ENCODE measurements around the gene CCT8. TPM values are rescaled to one million over a fixed set of nuclear protein-coding genes. Genes with fewer than 3 reads are reported as not detected.
A peak's percentile ranks its signal among the peaks of the same experiment; 100 is the strongest.

The CCT8 gene
- total RNA-seq, 1 donor from 2014 or later: 186 TPM

DNA sequence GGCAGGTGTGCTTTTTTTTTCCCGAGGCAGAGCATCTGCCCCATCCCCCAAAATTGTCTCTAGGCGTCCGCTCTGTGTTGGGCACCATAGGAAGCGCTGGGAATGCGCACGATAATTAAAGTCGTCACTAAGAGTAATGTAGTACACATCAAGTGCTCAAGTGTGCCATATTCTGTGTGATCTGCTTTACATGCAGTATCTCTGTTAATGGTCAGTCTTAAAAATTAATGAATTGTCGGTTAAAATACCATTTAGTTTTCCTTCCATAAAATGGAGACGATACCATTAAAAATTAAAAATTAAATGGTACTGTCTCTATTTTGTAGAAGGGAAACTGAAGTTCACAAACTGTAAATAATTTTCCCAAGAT is 544 bp upstream of the CCT8 start:
- Mint-ChIP-seq H3K9me3 (ENCODE audit: unreplicated experiment) (peaks cover 8% of the 10 kb centered on the region), H3K27me3 (ENCODE audit: unreplicated experiment) (peaks cover 14% of the 10 kb centered on the region), H3K4me3 (ENCODE audit: unreplicated experiment) (peak overlapping the region; percentile 100), H3K27ac (ENCODE audit: unreplicated experiment) (peak overlapping the region; percentile 99), H3K36me3 (ENCODE audit: unreplicated experiment) (no peaks in the 10 kb centered on the region), H3K4me1 (ENCODE audit: low read depth, unreplicated experiment) (peaks cover 14% of the 10 kb centered on the region)
- TF ChIP-seq, protein P1, sequence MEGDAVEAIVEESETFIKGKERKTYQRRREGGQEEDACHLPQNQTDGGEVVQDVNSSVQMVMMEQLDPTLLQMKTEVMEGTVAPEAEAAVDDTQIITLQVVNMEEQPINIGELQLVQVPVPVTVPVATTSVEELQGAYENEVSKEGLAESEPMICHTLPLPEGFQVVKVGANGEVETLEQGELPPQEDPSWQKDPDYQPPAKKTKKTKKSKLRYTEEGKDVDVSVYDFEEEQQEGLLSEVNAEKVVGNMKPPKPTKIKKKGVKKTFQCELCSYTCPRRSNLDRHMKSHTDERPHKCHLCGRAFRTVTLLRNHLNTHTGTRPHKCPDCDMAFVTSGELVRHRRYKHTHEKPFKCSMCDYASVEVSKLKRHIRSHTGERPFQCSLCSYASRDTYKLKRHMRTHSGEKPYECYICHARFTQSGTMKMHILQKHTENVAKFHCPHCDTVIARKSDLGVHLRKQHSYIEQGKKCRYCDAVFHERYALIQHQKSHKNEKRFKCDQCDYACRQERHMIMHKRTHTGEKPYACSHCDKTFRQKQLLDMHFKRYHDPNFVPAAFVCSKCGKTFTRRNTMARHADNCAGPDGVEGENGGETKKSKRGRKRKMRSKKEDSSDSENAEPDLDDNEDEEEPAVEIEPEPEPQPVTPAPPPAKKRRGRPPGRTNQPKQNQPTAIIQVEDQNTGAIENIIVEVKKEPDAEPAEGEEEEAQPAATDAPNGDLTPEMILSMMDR (IDR thresholded peaks at IDR 0.05; ENCODE audit: partially characterized antibody, unreplicated experiment): no peak
- no peak for DNase-seq

DNA sequence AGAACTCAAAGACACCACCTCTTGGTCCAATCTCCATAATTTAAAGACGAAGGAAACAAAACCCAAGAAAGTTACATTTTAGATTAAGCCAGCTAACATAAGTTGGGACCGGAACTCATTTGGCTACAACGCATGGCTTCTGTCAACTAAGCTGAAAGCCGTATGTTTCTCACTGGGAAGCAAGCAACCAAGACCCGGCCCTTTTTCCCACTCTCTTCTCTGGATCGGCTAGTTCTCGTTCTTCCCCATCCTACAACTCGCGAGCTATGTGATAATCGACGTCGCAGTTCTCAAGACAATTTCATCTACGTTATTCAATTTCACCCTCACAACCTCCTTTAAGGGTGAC is 601 bp downstream of the CCT8 start:
- Mint-ChIP-seq H3K27me3 (ENCODE audit: unreplicated experiment) (peaks cover 13% of the 10 kb centered on the region), H3K4me3 (ENCODE audit: unreplicated experiment) (peak overlapping the region; percentile 100), H3K9me3 (ENCODE audit: unreplicated experiment) (peaks cover 8% of the 10 kb centered on the region)

DNA sequence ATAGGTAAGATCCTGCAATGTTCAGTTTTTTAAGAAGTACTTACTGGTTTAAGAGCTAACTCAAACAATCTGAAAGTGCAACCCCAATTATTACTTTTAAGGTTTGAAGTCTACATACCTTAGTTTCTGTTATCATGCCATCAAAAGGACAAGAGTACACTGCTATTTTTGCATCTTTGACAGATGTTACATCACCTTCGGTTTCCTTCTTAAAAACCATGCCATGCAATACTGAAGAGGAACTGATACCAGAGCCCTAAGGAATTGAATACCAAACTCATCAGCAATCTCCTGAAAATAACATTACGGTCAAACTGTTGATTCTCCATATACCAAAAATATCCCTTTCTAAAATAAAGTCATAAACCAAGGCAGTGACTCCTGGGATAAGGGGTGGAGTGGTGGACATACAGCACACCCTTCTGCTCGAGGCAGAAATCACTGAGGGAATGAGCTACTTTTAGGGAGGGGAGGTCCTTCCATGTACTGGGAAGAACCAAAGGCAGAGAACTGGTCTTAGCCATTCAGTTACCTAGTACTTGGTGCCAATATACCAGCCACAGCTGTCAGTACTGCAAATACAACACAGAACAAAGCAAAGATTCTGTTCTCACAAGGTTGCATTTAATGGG is 8.5 kb downstream of the CCT8 start:
- TF ChIP-seq, protein P1 (IDR thresholded peaks at IDR 0.05; ENCODE audit: partially characterized antibody, unreplicated experiment): no peak
- Mint-ChIP-seq H3K4me3 (ENCODE audit: unreplicated experiment) (no peak overlapping the region), H3K4me1 (ENCODE audit: low read depth, unreplicated experiment) (no peaks in the 10 kb centered on the region), H3K27me3 (ENCODE audit: unreplicated experiment) (no peaks in the 10 kb centered on the region), H3K9me3 (ENCODE audit: unreplicated experiment) (no peaks in the 10 kb centered on the region), H3K27ac (ENCODE audit: unreplicated experiment) (no peak overlapping the region), H3K36me3 (ENCODE audit: unreplicated experiment) (no peaks in the 10 kb centered on the region)
- no peak for DNase-seq

More for the DNA sequence above, 601 bp downstream of the CCT8 start:
- peaks cover 12% of the 10 kb centered on the region for H3K4me1 Mint-ChIP-seq (ENCODE audit: low read depth, unreplicated experiment)
- H3K27ac Mint-ChIP-seq (ENCODE audit: unreplicated experiment): peak overlapping the region; percentile 99
- no peak for DNase-seq
- TF ChIP-seq, protein P1 (IDR thresholded peaks at IDR 0.05; ENCODE audit: partially characterized antibody, unreplicated experiment): no peak
- no peaks in the 10 kb centered on the region for H3K36me3 Mint-ChIP-seq (ENCODE audit: unreplicated experiment)

DNA sequence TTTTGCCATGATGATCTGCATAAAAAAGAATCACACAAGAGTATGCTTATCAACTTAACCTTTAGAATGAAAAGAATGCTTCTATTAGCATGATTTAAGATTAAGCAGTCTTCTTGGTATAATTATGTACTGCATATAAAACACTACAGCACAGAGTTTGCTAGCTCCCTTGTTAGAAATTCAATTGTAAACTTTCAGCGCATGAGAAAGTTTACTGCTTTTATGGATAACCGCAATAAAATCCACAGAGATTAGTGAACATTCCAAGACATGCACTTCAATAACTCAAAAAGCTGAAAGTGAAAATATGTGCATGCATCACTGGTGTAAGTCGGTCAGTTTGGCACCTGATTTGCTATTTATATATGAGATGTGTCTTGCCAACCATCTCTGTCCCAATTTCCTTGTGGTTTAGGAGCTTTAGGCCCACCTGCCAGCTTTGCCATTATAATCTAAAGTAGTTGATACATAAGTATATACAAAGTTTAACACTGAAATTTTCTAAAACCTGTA is 16.9 kb downstream of the CCT8 start:
- H3K9me3 Mint-ChIP-seq (ENCODE audit: unreplicated experiment): no peaks in the 10 kb centered on the region
- H3K4me1 Mint-ChIP-seq (ENCODE audit: low read depth, unreplicated experiment): no peaks in the 10 kb centered on the region
- no peak overlapping the region for H3K4me3 Mint-ChIP-seq (ENCODE audit: unreplicated experiment)
- no peak overlapping the region for H3K27ac Mint-ChIP-seq (ENCODE audit: unreplicated experiment)
- DNase-seq: no peak
- TF ChIP-seq, protein P1 (IDR thresholded peaks at IDR 0.05; ENCODE audit: partially characterized antibody, unreplicated experiment): no peak
- H3K27me3 Mint-ChIP-seq (ENCODE audit: unreplicated experiment): no peaks in the 10 kb centered on the region
- H3K36me3 Mint-ChIP-seq (ENCODE audit: unreplicated experiment): no peaks in the 10 kb centered on the region

DNA sequence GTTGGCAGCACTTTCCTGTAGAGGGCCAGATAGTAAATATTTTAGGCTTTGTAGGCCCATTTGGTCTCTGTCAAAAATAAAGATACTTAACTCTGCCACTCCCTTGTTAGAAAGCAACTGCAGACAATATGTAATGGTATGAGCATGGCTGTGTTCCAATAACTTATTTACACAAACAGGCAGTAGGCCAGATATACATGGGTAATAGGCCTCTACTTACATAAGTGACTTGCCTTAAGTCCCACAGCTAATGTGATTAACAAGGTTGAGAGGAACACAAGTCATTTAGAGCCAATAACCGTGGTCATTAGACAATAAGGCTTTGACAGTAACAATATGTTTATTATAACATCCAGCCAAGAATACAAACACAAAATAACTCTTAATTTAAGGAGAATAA is 17.4 kb downstream of the CCT8 start:
- Mint-ChIP-seq H3K4me3 (ENCODE audit: unreplicated experiment) (no peak overlapping the region), H3K4me1 (ENCODE audit: low read depth, unreplicated experiment) (no peaks in the 10 kb centered on the region), H3K27me3 (ENCODE audit: unreplicated experiment) (no peaks in the 10 kb centered on the region), H3K36me3 (ENCODE audit: unreplicated experiment) (no peaks in the 10 kb centered on the region), H3K9me3 (ENCODE audit: unreplicated experiment) (no peaks in the 10 kb centered on the region), H3K27ac (ENCODE audit: unreplicated experiment) (no peak overlapping the region)
- no peak for DNase-seq
- TF ChIP-seq, protein P1 (IDR thresholded peaks at IDR 0.05; ENCODE audit: partially characterized antibody, unreplicated experiment): no peak

Measured in glutamatergic neuron (in vitro differentiated cells).